IMR-90 (cell line): ENCODE measurements around the gene SHISA6.

ENCODE experiments used
- CEBPB ChIP-seq: IDR thresholded peaks from 2 replicates; pipeline ENCODE4 v1.6.1; 2012; ENCODE audit warnings: low read depth, low read length, improper control_type of control experiment
- CHD1 ChIP-seq: IDR thresholded peaks from 2 replicates; pipeline ENCODE4 v1.6.1; 2012; ENCODE audit warnings: low read depth, low read length, improper control_type of control experiment
- POLR2A ChIP-seq: IDR thresholded peaks from 2 replicates; pipeline ENCODE4 v1.6.1; 2012; ENCODE audit warnings: mild to moderate bottlenecking, low read depth, low read length
- RCOR1 ChIP-seq: IDR thresholded peaks from 2 replicates; pipeline ENCODE4 v1.6.1; 2012; ENCODE audit warnings: mild to moderate bottlenecking, low read length, improper control_type of control experiment; ENCODE audit not compliant: insufficient replicate concordance
- TF ChIP-seq, protein P1 (sequence below): fragments of 150-350 bp; IDR thresholded peaks from 2 replicates; pipeline ENCODE4 v1.6.1; 2016; ENCODE audit warnings: low read depth, mild to moderate bottlenecking, low read length, moderate library complexity, borderline replicate concordance
- TF ChIP-seq, protein P2 (sequence below): fragments of 150-350 bp; IDR thresholded peaks from 2 replicates; pipeline ENCODE4 v1.6.1; 2017; ENCODE audit warnings: mild to moderate bottlenecking, antibody characterized with exemption, low read length, low read depth
- TF ChIP-seq, protein P3 (sequence below): conservative IDR thresholded peaks from 2 replicates; pipeline ENCODE4 v1.5.1; 2012; ENCODE audit warnings: mild to moderate bottlenecking, low read depth, low read length, improper control_type of control experiment

DNA sequence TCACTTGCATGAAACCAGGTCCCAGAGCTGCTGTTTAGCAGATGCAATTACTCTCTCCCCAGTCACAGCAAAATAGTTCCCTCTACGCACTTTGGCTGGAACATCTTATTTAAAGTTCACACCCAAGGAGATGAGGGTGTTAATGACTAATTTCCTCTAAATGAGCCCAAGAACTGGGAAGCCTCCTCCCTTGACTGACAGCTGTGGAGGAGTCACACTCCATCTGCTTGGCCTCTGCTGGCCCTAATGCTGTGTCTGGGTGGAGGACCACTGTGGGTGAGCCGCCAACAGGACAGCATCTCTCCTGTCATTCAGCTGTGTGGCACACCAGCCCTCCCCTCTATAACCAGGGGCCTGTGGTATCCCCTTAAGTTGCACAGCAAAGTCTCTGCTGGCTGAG is 115.4 kb downstream of the SHISA6 start:
- TF ChIP-seq, protein P1, sequence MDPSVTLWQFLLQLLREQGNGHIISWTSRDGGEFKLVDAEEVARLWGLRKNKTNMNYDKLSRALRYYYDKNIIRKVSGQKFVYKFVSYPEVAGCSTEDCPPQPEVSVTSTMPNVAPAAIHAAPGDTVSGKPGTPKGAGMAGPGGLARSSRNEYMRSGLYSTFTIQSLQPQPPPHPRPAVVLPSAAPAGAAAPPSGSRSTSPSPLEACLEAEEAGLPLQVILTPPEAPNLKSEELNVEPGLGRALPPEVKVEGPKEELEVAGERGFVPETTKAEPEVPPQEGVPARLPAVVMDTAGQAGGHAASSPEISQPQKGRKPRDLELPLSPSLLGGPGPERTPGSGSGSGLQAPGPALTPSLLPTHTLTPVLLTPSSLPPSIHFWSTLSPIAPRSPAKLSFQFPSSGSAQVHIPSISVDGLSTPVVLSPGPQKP: no peak
- TF ChIP-seq, protein P2, sequence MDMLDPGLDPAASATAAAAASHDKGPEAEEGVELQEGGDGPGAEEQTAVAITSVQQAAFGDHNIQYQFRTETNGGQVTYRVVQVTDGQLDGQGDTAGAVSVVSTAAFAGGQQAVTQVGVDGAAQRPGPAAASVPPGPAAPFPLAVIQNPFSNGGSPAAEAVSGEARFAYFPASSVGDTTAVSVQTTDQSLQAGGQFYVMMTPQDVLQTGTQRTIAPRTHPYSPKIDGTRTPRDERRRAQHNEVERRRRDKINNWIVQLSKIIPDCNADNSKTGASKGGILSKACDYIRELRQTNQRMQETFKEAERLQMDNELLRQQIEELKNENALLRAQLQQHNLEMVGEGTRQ: no peak
- TF ChIP-seq, protein P3, sequence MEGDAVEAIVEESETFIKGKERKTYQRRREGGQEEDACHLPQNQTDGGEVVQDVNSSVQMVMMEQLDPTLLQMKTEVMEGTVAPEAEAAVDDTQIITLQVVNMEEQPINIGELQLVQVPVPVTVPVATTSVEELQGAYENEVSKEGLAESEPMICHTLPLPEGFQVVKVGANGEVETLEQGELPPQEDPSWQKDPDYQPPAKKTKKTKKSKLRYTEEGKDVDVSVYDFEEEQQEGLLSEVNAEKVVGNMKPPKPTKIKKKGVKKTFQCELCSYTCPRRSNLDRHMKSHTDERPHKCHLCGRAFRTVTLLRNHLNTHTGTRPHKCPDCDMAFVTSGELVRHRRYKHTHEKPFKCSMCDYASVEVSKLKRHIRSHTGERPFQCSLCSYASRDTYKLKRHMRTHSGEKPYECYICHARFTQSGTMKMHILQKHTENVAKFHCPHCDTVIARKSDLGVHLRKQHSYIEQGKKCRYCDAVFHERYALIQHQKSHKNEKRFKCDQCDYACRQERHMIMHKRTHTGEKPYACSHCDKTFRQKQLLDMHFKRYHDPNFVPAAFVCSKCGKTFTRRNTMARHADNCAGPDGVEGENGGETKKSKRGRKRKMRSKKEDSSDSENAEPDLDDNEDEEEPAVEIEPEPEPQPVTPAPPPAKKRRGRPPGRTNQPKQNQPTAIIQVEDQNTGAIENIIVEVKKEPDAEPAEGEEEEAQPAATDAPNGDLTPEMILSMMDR: no peak
- TF ChIP-seq POLR2A (no peak), RCOR1 (no peak), CHD1 (no peak), CEBPB (no peak)
